Ishikawa (cell line): Measurements from ENCODE around the gene DAB1.

Experiments
- CEBPB ChIP-seq: IDR thresholded peaks from 2 replicates; pipeline ENCODE4 v1.6.1; 2012
- CREB1 ChIP-seq: IDR thresholded peaks from 2 replicates; pipeline ENCODE4 v1.6.1; 2012; ENCODE audit warnings: low read depth
- EGR1 ChIP-seq: IDR thresholded peaks from 2 replicates; pipeline ENCODE4 v1.6.1; 2012
- EP300 ChIP-seq: IDR thresholded peaks from 2 replicates; pipeline ENCODE4 v1.6.1; 2012; ENCODE audit warnings: borderline replicate concordance
- FOXM1 ChIP-seq: IDR thresholded peaks from 2 replicates; pipeline ENCODE4 v1.6.1; 2012; ENCODE audit warnings: low read depth, borderline replicate concordance
- MAX ChIP-seq: IDR thresholded peaks from 2 replicates; pipeline ENCODE4 v1.6.1; 2012
- NFIC ChIP-seq: IDR thresholded peaks from 2 replicates; pipeline ENCODE4 v1.6.1; 2012
- RAD21 ChIP-seq: IDR thresholded peaks from 2 replicates; pipeline ENCODE4 v1.6.1; 2012; ENCODE audit warnings: low read depth
- TAF1 ChIP-seq: IDR thresholded peaks from 2 replicates; pipeline ENCODE4 v1.6.1; 2012; ENCODE audit warnings: low read depth, mild to moderate bottlenecking
- TCF12 ChIP-seq: IDR thresholded peaks from 2 replicates; pipeline ENCODE4 v1.6.1; 2012; ENCODE audit warnings: low read depth
- TEAD4 ChIP-seq: IDR thresholded peaks from 2 replicates; pipeline ENCODE4 v1.6.1; 2012
- USF1 ChIP-seq: IDR thresholded peaks from 2 replicates; pipeline ENCODE4 v1.6.1; 2012
- YY1 ChIP-seq: IDR thresholded peaks from 2 replicates; pipeline ENCODE4 v1.6.1; 2012; ENCODE audit warnings: low read depth
- ZBTB7A ChIP-seq: IDR thresholded peaks from 2 replicates; pipeline ENCODE4 v1.6.1; 2012; ENCODE audit warnings: low read depth
- TF ChIP-seq, protein P1 (sequence below): IDR thresholded peaks from 2 replicates; pipeline ENCODE4 v1.6.1; 2012; ENCODE audit warnings: low read depth, mild to moderate bottlenecking

Gene DAB1

GRCh38 chr1:57378534-57378933, 45.3 kb downstream of the DAB1 start:
- no peak for TF ChIP-seq RAD21
- TF ChIP-seq EGR1, result no peak
- no peak for TF ChIP-seq CREB1
- TF ChIP-seq, protein P1, sequence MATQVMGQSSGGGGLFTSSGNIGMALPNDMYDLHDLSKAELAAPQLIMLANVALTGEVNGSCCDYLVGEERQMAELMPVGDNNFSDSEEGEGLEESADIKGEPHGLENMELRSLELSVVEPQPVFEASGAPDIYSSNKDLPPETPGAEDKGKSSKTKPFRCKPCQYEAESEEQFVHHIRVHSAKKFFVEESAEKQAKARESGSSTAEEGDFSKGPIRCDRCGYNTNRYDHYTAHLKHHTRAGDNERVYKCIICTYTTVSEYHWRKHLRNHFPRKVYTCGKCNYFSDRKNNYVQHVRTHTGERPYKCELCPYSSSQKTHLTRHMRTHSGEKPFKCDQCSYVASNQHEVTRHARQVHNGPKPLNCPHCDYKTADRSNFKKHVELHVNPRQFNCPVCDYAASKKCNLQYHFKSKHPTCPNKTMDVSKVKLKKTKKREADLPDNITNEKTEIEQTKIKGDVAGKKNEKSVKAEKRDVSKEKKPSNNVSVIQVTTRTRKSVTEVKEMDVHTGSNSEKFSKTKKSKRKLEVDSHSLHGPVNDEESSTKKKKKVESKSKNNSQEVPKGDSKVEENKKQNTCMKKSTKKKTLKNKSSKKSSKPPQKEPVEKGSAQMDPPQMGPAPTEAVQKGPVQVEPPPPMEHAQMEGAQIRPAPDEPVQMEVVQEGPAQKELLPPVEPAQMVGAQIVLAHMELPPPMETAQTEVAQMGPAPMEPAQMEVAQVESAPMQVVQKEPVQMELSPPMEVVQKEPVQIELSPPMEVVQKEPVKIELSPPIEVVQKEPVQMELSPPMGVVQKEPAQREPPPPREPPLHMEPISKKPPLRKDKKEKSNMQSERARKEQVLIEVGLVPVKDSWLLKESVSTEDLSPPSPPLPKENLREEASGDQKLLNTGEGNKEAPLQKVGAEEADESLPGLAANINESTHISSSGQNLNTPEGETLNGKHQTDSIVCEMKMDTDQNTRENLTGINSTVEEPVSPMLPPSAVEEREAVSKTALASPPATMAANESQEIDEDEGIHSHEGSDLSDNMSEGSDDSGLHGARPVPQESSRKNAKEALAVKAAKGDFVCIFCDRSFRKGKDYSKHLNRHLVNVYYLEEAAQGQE, result no peak
- TF ChIP-seq NFIC, result no peak
- no peak for TF ChIP-seq USF1
- no peak for TF ChIP-seq YY1
- no peak for TF ChIP-seq TCF12
- TF ChIP-seq CEBPB, result no peak
- no peak for TF ChIP-seq MAX

DNA sequence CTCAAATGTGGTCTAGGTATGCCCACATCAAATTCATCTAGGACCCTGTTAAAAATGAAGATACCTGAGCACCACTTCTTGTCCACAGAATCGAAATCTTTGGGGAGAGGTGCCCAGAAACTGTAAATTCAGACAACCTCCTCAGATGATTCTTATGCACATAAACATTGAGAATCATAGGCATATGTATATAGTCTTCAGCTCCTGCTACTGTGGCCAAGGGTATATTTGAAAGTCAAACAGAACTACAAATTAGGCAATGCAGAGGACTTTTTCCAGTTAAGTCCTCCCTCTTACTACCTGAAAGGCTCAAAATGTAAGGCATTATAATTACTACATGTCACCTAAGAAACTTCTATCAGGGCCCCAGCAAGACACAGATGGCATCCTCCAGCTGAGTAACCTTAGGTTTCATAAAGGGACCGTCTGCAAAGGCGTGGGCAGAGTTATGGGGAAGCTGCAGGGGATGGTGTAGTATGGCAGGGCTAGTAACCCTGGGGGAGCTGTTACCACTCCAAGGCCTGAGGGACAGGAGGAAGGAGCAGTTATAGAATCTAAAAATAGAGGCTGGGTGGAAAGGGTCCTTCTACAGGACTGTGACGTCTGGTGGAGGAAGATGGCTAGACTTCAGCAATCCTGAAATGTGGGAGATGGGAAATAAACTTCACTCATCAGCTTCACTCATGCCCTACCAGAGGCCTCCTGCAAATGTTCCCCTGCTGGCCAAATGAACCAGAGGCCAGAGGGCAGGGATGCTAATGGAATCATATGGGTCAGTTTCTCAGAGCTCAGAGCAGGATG, 46.3 kb downstream of the DAB1 start:
- no peak for TF ChIP-seq RAD21
- TF ChIP-seq ZBTB7A, result no peak

- TF ChIP-seq NFIC (no peak), ZBTB7A (no peak), TAF1 (no peak), CEBPB (no peak), CREB1 (no peak), EP300 (no peak), TEAD4 (no peak), TCF12 (no peak), EGR1 (no peak), RAD21 (no peak), YY1 (no peak), USF1 (no peak)
- TF ChIP-seq, protein P1, result no peak
Measured at GRCh38 chr1:57376041-57376440, 47.8 kb downstream of the DAB1 start.

DNA sequence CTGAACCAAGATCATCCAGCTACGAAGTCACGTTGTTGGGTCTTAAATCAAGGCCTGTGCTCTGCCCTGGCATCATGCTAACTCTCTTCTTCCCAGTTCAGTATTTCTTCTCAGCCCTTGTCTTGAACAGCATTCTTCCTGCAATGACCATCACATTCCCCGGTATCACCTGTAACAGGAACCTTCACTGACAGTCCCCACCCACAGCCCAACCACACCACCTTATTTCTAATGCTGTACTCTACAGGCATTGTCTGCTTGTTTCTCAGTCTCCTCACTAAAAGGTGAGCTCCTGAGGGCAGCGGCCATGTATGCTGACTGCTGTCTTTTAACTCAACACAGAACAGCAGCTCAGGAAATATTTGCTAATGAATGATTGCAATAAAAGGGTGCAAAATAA, 54.0 kb downstream of the DAB1 start:
- TF ChIP-seq TEAD4 (no peak), TAF1 (no peak), YY1 (no peak), NFIC (no peak), RAD21 (no peak), MAX (no peak), USF1 (no peak), CEBPB (no peak), CREB1 (no peak), TCF12 (no peak), FOXM1 (no peak), ZBTB7A (no peak)
- TF ChIP-seq, protein P1, result no peak
